Measurements from ENCODE around the gene GON4L.

DNA sequence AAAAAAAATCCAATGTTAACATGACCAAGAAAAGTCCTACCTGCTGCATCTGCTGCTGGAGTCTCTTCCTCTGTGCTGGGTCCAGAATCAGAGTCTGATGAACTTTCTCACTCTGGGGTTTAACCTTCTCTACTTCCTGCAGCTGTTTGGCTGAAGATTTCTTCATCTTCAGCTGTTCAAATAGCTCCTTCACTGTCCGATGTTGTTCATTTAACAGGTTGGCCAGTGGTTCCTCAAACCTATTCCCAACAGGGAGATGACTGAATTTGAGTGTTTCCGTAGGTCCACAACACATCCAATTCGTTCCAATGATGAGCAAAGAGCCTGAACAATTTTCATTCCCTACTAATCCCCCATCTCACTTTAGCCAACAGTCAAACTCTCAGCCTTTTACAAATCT, 79.4 kb downstream of the GON4L start:
- TF ChIP-seq, protein P1, sequence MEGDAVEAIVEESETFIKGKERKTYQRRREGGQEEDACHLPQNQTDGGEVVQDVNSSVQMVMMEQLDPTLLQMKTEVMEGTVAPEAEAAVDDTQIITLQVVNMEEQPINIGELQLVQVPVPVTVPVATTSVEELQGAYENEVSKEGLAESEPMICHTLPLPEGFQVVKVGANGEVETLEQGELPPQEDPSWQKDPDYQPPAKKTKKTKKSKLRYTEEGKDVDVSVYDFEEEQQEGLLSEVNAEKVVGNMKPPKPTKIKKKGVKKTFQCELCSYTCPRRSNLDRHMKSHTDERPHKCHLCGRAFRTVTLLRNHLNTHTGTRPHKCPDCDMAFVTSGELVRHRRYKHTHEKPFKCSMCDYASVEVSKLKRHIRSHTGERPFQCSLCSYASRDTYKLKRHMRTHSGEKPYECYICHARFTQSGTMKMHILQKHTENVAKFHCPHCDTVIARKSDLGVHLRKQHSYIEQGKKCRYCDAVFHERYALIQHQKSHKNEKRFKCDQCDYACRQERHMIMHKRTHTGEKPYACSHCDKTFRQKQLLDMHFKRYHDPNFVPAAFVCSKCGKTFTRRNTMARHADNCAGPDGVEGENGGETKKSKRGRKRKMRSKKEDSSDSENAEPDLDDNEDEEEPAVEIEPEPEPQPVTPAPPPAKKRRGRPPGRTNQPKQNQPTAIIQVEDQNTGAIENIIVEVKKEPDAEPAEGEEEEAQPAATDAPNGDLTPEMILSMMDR (IDR thresholded peaks at IDR 0.05): no peak
- TF ChIP-seq, protein P2, sequence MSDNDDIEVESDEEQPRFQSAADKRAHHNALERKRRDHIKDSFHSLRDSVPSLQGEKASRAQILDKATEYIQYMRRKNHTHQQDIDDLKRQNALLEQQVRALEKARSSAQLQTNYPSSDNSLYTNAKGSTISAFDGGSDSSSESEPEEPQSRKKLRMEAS (IDR thresholded peaks at IDR 0.05; ENCODE audit: low read depth): no peak
- TF ChIP-seq RCOR1 (IDR thresholded peaks at IDR 0.05; ENCODE audit: low read length) (no peak), TAF1 (IDR thresholded peaks at IDR 0.05; ENCODE audit: borderline replicate concordance, low read depth, low read length) (no peak), TEAD4 (IDR thresholded peaks at IDR 0.05; ENCODE audit: borderline replicate concordance, insufficient read depth) (no peak), YY1 (IDR thresholded peaks at IDR 0.05; ENCODE audit: low read depth) (no peak), PBX3 (IDR thresholded peaks at IDR 0.05) (no peak), FOXJ3 (CRISPR knock-in tag; IDR thresholded peaks at IDR 0.05) (no peak)
- TF ChIP-seq, protein P3, sequence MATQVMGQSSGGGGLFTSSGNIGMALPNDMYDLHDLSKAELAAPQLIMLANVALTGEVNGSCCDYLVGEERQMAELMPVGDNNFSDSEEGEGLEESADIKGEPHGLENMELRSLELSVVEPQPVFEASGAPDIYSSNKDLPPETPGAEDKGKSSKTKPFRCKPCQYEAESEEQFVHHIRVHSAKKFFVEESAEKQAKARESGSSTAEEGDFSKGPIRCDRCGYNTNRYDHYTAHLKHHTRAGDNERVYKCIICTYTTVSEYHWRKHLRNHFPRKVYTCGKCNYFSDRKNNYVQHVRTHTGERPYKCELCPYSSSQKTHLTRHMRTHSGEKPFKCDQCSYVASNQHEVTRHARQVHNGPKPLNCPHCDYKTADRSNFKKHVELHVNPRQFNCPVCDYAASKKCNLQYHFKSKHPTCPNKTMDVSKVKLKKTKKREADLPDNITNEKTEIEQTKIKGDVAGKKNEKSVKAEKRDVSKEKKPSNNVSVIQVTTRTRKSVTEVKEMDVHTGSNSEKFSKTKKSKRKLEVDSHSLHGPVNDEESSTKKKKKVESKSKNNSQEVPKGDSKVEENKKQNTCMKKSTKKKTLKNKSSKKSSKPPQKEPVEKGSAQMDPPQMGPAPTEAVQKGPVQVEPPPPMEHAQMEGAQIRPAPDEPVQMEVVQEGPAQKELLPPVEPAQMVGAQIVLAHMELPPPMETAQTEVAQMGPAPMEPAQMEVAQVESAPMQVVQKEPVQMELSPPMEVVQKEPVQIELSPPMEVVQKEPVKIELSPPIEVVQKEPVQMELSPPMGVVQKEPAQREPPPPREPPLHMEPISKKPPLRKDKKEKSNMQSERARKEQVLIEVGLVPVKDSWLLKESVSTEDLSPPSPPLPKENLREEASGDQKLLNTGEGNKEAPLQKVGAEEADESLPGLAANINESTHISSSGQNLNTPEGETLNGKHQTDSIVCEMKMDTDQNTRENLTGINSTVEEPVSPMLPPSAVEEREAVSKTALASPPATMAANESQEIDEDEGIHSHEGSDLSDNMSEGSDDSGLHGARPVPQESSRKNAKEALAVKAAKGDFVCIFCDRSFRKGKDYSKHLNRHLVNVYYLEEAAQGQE (IDR thresholded peaks at IDR 0.05; ENCODE audit: low read depth, low read length): no peak
